Astrocyte of the spinal cord (primary cell): Measurements from ENCODE around the gene CSNK2B.

Experiments
- DNase-seq: peaks from one replicate; pipeline ENCODE4 v3.0.0; 2011; ENCODE audit warnings: low read depth, low spot score
- H3K4me3 ChIP-seq: 2 replicates; pipeline ENCODE4 v1.5.1; 2011; ENCODE audit warnings: low read depth, mild to moderate bottlenecking, low read length, moderate library complexity
- in situ Hi-C: cut with HindIII; loops from 2 replicates; pipeline ENCODE4 v1.10.0; 2017; ENCODE audit warnings: low sequenced_read_pairs
- TF ChIP-seq, protein P1 (sequence below): IDR thresholded peaks from 2 replicates; pipeline ENCODE4 v1.5.1; 2012; ENCODE audit warnings: low read depth, mild to moderate bottlenecking, low read length, inconsistent platforms

Gene CSNK2B

GRCh38 chr6:31711233-31711632, 45.4 kb downstream of the CSNK2B start:
- DNase-seq = no peak
- in situ Hi-C loops = no loop called here
- no peak overlapping the region for H3K4me3 ChIP-seq
- TF ChIP-seq, protein P1, sequence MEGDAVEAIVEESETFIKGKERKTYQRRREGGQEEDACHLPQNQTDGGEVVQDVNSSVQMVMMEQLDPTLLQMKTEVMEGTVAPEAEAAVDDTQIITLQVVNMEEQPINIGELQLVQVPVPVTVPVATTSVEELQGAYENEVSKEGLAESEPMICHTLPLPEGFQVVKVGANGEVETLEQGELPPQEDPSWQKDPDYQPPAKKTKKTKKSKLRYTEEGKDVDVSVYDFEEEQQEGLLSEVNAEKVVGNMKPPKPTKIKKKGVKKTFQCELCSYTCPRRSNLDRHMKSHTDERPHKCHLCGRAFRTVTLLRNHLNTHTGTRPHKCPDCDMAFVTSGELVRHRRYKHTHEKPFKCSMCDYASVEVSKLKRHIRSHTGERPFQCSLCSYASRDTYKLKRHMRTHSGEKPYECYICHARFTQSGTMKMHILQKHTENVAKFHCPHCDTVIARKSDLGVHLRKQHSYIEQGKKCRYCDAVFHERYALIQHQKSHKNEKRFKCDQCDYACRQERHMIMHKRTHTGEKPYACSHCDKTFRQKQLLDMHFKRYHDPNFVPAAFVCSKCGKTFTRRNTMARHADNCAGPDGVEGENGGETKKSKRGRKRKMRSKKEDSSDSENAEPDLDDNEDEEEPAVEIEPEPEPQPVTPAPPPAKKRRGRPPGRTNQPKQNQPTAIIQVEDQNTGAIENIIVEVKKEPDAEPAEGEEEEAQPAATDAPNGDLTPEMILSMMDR = no peak

DNA sequence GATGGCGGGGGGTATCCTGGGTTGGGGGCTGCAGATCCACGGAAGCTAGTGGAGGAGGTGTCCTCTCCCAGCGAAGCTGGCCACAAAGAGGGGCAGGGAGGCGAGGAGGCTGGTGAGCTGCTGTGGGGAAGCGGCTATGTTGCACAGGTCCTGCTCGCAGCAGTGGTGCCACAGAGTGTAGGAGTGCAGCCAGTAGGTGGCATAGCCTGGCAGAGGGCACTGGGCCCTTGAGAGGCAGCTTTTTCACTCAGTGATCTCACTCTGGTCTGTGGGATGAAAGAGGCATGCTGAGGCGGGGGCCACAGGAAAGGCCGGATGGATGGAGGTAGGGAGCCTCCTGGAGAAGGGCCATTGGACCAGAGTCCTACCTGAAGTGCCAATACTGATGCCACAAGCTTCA, 46.4 kb downstream of the CSNK2B start:
- in situ Hi-C loops = no loop called here
- no peak overlapping the region for H3K4me3 ChIP-seq
- no peak for DNase-seq
- TF ChIP-seq, protein P1 = no peak

GRCh38 chr6:31713465-31713864, 47.6 kb downstream of the CSNK2B start:
- DNase-seq = no peak
- H3K4me3 ChIP-seq = no peak overlapping the region
- TF ChIP-seq, protein P1 = no peak
- in situ Hi-C loops = no loop called here

DNA sequence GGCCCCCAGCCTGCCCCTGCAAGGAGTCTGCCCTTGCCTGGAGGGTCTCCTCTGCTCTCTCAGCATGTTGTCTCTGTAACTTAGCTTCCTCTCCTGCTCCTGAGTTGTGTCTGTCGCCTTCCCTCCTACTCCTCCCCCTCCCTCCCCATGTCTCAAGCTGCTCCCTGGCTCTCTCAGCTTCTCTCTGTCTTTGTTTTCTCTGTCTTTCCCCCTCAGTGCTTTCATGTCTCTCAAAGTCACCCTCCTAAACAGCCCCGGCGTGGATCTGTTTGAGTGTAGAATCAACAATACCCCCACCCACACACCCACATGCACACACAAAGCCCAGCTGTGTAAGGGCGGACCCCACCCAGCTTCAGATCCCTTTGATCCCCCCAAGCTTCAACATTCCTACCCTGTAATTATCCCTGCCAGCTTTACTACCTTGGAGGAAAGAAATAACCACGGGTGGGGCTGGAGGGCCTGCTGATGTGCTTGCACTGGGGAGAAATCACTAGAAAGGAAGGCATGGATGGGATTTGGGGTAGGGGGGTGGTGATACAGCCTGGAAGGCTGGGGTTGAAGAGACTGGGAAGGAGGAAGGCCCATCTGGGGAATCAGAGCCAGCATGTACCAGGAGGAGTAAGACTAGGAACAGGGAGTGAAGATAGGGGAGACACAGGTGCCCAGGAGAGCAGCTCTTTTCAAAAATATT, 48.3 kb downstream of the CSNK2B start:
- H3K4me3 ChIP-seq = no peak overlapping the region
- in situ Hi-C loops = no loop called here
- DNase-seq = no peak
- TF ChIP-seq, protein P1 = no peak

DNA sequence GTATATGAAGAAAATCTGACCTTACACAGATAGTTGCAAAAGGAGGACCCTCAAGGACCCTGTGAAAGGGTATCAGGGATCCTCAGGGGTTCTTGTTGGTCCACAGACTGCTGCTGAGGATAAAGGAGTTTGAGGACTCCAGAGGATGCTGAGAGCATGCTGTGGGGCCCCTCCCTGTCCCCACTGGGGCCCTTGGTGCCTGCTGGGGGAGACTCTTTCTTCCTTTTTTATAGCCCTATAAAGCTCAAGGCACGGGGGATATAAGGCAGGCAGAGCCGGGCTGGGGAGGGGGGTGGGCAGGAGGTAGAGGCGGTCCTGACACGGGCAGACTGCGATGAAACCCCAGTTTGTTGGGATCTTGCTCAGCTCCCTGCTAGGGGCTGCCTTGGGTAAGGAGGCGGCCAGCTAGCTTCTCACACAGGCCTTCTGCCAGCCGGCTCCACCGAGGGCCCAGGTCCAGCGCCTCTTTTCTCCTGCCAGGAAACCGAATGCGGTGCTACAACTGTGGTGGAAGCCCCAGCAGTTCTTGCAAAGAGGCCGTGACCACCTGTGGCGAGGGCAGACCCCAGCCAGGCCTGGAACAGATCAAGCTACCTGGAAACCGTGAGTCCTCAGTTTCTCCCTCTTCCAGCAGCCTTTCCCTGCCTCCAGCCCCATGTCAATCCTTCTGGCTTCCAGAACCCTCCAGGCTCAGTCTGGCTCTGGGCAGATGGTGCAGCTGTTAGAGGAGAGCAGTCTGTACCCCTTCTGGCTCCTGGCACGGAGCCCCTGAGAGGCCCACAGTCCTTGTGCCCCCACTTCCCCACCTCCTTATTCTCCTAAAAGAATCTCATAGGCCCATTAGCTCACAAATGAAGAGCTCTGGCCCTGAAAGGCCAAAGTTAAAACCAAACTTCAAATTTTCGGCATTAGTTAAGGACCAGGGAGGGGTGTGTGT, 49.4 kb downstream of the CSNK2B start, which contains the start of gene LY6G6D:
Gene LY6G6D, plus strand, starts transcription at position 327 of the 937 bp plus-strand sequence. Its CDS starts 8 bp downstream, at position 335.
- in situ Hi-C loops = no loop called here
- TF ChIP-seq, protein P1 = no peak

GRCh38 chr6:31717499-31718222, 51.8 kb downstream of the CSNK2B start:
- TF ChIP-seq, protein P1 = no peak
- in situ Hi-C loops = no loop called here
- H3K4me3 ChIP-seq = no peak overlapping the region
- DNase-seq = no peak

More for the DNA sequence above, 49.4 kb downstream of the CSNK2B start, which contains the start of gene LY6G6D:
- DNase-seq = no peak
- no peak within 1 kb of the TSS for H3K4me3 ChIP-seq
